IMR-90 (cell line): Measurements from ENCODE around the gene ZNF397. TPM values are rescaled to one million over a fixed set of nuclear protein-coding genes. Genes with fewer than 3 reads are reported as not detected.

ENCODE experiments used
- ATAC-seq: fragments of 200-7000 bp; cut with Tn5 transposase; 2 replicates; pipeline ENCODE4 v1.9.1; 2020; ENCODE audit warnings: low read depth, mild to moderate bottlenecking, moderate library complexity
- BruUV-seq: library from RNA; stranded (reverse); fragments of 400-500 nt; replicated peaks from 2 replicates; lab custom pipeline; 2021; lab: Mats Ljungman, UMichigan
- CTCF ChIA-PET: fragments of 300-600 bp; formaldehyde crosslinking; extraction: SDS; loops from one replicate; lab custom pipeline; 2021; ENCODE audit warnings: antibody characterized with exemption; lab: Yijun Ruan, JAX
- POLR2A ChIA-PET: fragments of 300-600 bp; sonication (Branson Sonifier 250); formaldehyde crosslinking; loops from one replicate; lab custom pipeline; 2022; ENCODE audit warnings: antibody characterized with exemption; ENCODE audit not compliant: unreplicated experiment; lab: Charles Lee
- DNase-seq: peaks from one replicate; pipeline ENCODE4 v3.0.0; 2013
- H2AFZ ChIP-seq: replicated peaks from 2 replicates; pipeline ENCODE3; 2013; ENCODE audit warnings: low read length, mild to moderate bottlenecking; ENCODE audit not compliant: poor library complexity
- H2AK5ac ChIP-seq: 2 replicates; pipeline ENCODE4 v1.6.1; 2013; ENCODE audit warnings: low read depth, low read length, inconsistent platforms
- H2AK9ac ChIP-seq: replicated peaks from 2 replicates; pipeline ENCODE3; 2013; ENCODE audit warnings: mild to moderate bottlenecking, low read depth, low read length, moderate library complexity; ENCODE audit not compliant: poor library complexity
- H2BK120ac ChIP-seq: 2 replicates; pipeline ENCODE4 v1.6.1; 2013; ENCODE audit warnings: low read depth, low read length, inconsistent platforms
- H2BK15ac ChIP-seq: 3 replicates; pipeline ENCODE4 v1.6.1; 2013; ENCODE audit warnings: low read depth, low read length, inconsistent platforms
- H2BK20ac ChIP-seq: 2 replicates; pipeline ENCODE4 v1.6.1; 2013; ENCODE audit warnings: low read depth, mild to moderate bottlenecking, inconsistent platforms, low read length, moderate library complexity
- H2BK5ac ChIP-seq: 2 replicates; pipeline ENCODE4 v1.6.1; 2013; ENCODE audit warnings: mild to moderate bottlenecking, low read depth, low read length, inconsistent platforms; ENCODE audit not compliant: poor library complexity, severe bottlenecking
- H3K14ac ChIP-seq: replicated peaks from 2 replicates; pipeline ENCODE4 v1.6.1; 2013; ENCODE audit warnings: low read depth, low read length, inconsistent platforms
- H3K18ac ChIP-seq: 2 replicates; pipeline ENCODE4 v1.6.1; 2013; ENCODE audit warnings: low read depth, low read length, control low read depth
- H3K23ac ChIP-seq: 2 replicates; pipeline ENCODE4 v1.6.1; 2013; ENCODE audit warnings: low read depth, low read length, inconsistent platforms
- H3K27ac ChIP-seq: 2 replicates; pipeline ENCODE4 v1.5.1; 2013; ENCODE audit warnings: mild to moderate bottlenecking, control low read depth, low read length; ENCODE audit not compliant: insufficient read depth
- H3K27me3 ChIP-seq: 2 replicates; pipeline ENCODE4 v1.6.1; 2013; ENCODE audit warnings: low read length; ENCODE audit not compliant: control insufficient read depth, insufficient read depth
- H3K36me3 ChIP-seq: 2 replicates; pipeline ENCODE4 v1.6.1; 2013; ENCODE audit warnings: low read length, mixed read lengths; ENCODE audit not compliant: control insufficient read depth, insufficient read depth
- H3K4ac ChIP-seq: 2 replicates; pipeline ENCODE4 v1.6.1; 2013; ENCODE audit warnings: low read depth, low read length, inconsistent platforms
- H3K4me1 ChIP-seq: 2 replicates; pipeline ENCODE4 v1.6.1; 2013; ENCODE audit warnings: low read length, mixed read lengths; ENCODE audit not compliant: control insufficient read depth, insufficient read depth
- H3K4me2 ChIP-seq: 2 replicates; pipeline ENCODE4 v1.6.1; 2013; ENCODE audit warnings: low read depth, mild to moderate bottlenecking, control low read depth, low read length, moderate library complexity
- H3K4me3 ChIP-seq: 2 replicates; pipeline ENCODE4 v1.5.1; 2013; ENCODE audit warnings: low read depth, mild to moderate bottlenecking, control low read depth, low read length, moderate library complexity; ENCODE audit not compliant: insufficient read depth
- H3K56ac ChIP-seq: 2 replicates; pipeline ENCODE4 v1.6.1; 2013; ENCODE audit warnings: low read length, inconsistent platforms; ENCODE audit not compliant: insufficient read depth; ENCODE audit errors: extremely low read depth
- H3K79me1 ChIP-seq, 2 experiments: 2 replicates each; pipeline ENCODE4 v1.6.1; 2013; ENCODE audit warnings: low read length in 2 of 2, inconsistent platforms in 1 of 2, low read depth in 1 of 2
- H3K9ac ChIP-seq: 2 replicates; pipeline ENCODE4 v1.6.1; 2013; ENCODE audit warnings: low read depth, low read length, control low read depth
- H3K9me1 ChIP-seq: 2 replicates; pipeline ENCODE4 v1.6.1; 2013; ENCODE audit warnings: low read length, inconsistent platforms; ENCODE audit not compliant: insufficient read depth
- H3K9me3 ChIP-seq: 2 replicates; pipeline ENCODE4 v1.6.1; 2013; ENCODE audit warnings: low read length; ENCODE audit not compliant: control insufficient read depth, insufficient read depth
- H4K20me1 ChIP-seq: 2 replicates; pipeline ENCODE4 v1.6.1; 2013; ENCODE audit warnings: low read length, inconsistent platforms; ENCODE audit not compliant: insufficient read depth
- H4K5ac ChIP-seq: 2 replicates; pipeline ENCODE4 v1.6.1; 2013; ENCODE audit warnings: mild to moderate bottlenecking, low read depth, low read length, control low read depth
- H4K8ac ChIP-seq, 2 experiments: 2 replicates each; pipeline ENCODE4 v1.6.1; 2013; ENCODE audit warnings: low read depth in 2 of 2, low read length in 2 of 2, control low read depth in 1 of 2, inconsistent platforms in 1 of 2
- H4K91ac ChIP-seq: 2 replicates; pipeline ENCODE4 v1.6.1; 2013; ENCODE audit warnings: low read depth, low read length, inconsistent platforms; ENCODE audit not compliant: insufficient read depth
- BHLHE40 ChIP-seq: fragments of 150-350 bp; IDR thresholded peaks from 2 replicates; pipeline ENCODE4 v1.6.1; 2016; ENCODE audit warnings: mild to moderate bottlenecking, low read depth, low read length
- CEBPB ChIP-seq: IDR thresholded peaks from 2 replicates; pipeline ENCODE4 v1.6.1; 2012; ENCODE audit warnings: low read depth, low read length, improper control_type of control experiment
- CHD1 ChIP-seq: IDR thresholded peaks from 2 replicates; pipeline ENCODE4 v1.6.1; 2012; ENCODE audit warnings: low read depth, low read length, improper control_type of control experiment
- CTCF ChIP-seq: conservative IDR thresholded peaks from 2 replicates; pipeline ENCODE4 v1.5.1; 2012; ENCODE audit warnings: mild to moderate bottlenecking, low read depth, low read length, improper control_type of control experiment
- FOS ChIP-seq: fragments of 150-350 bp; IDR thresholded peaks from 2 replicates; pipeline ENCODE4 v1.6.1; 2016; ENCODE audit warnings: low read depth, low read length
- MAFK ChIP-seq: IDR thresholded peaks from 2 replicates; pipeline ENCODE4 v1.6.1; 2012; ENCODE audit warnings: low read depth, low read length, improper control_type of control experiment
- MAZ ChIP-seq: IDR thresholded peaks from 2 replicates; pipeline ENCODE4 v1.6.1; 2012; ENCODE audit warnings: low read depth, mild to moderate bottlenecking, low read length, improper control_type of control experiment, moderate library complexity, borderline replicate concordance
- MXI1 ChIP-seq: IDR thresholded peaks from 2 replicates; pipeline ENCODE4 v1.6.1; 2012; ENCODE audit warnings: low read depth, mild to moderate bottlenecking, low read length, moderate library complexity, borderline replicate concordance
- NFE2L2 ChIP-seq: fragments of 150-350 bp; IDR thresholded peaks from 2 replicates; pipeline ENCODE4 v1.6.1; 2016; ENCODE audit warnings: low read depth, mild to moderate bottlenecking, low read length
- POLR2A ChIP-seq: IDR thresholded peaks from 2 replicates; pipeline ENCODE4 v1.6.1; 2012; ENCODE audit warnings: mild to moderate bottlenecking, low read depth, low read length
- RAD21 ChIP-seq: IDR thresholded peaks from 2 replicates; pipeline ENCODE4 v1.6.1; 2012; ENCODE audit warnings: low read length, improper control_type of control experiment
- RCOR1 ChIP-seq: IDR thresholded peaks from 2 replicates; pipeline ENCODE4 v1.6.1; 2012; ENCODE audit warnings: mild to moderate bottlenecking, low read length, improper control_type of control experiment; ENCODE audit not compliant: insufficient replicate concordance
- RFX5 ChIP-seq: IDR thresholded peaks from 2 replicates; pipeline ENCODE4 v1.8.0; 2012; ENCODE audit warnings: low read depth, mild to moderate bottlenecking, low read length, moderate library complexity
- SMC3 ChIP-seq: fragments of 150-350 bp; IDR thresholded peaks from 2 replicates; pipeline ENCODE4 v1.6.1; 2016; ENCODE audit warnings: low read depth, mild to moderate bottlenecking, antibody characterized with exemption, low read length, moderate library complexity
- WGBS, 2 experiments: methylation state at CpG; one replicate each; pipeline versions ENCODE4 v1.1.5 to v1.1.7; 2013; ENCODE audit warnings: missing lambda C conversion rate in 2 of 2; ENCODE audit not compliant: insufficient read length in 1 of 2; ENCODE audit errors: extremely low coverage in 2 of 2; 5-methylcytosine and 5-hydroxymethylcytosine counted together
- dilution Hi-C: fragments of 300-500 bp; cut with HindIII; formaldehyde crosslinking; loops from one replicate; pipeline ENCODE4 v1.14.3; 2018; ENCODE audit warnings: low sequenced_read_pairs; ENCODE audit not compliant: unreplicated experiment
- in situ Hi-C: fragments of 300-500 bp; cut with MboI; formaldehyde crosslinking; loops from 3 replicates; pipeline ENCODE4 v1.14.3; 2019; ENCODE audit warnings: low sequenced_read_pairs, inconsistent platforms, mixed read lengths
- intact Hi-C: fragments of 100-400 bp; cut with micrococcal nuclease; formaldehyde crosslinking; loops from 2 replicates; pipeline ENCODE4 v1.10.0; 2022
- polyA plus RNA-seq, 3 experiments: library from polyadenylated mRNA; depleted of rRNA; stranded (reverse); fragments of >200 nt; gene quantifications; 2 replicates each; pipeline ENCODE4 v1.2.3, GENCODE V29; 2012; ENCODE audit warnings: low replicate concordance in 1 of 3
- total RNA-seq: library from RNA; depleted of rRNA; stranded (reverse); fragments of >200 nt; gene quantifications from 2 replicates; pipeline ENCODE4 v1.2.3, GENCODE V29; 2012
- TF ChIP-seq, protein P1 (sequence below): fragments of 150-350 bp; IDR thresholded peaks from 2 replicates; pipeline ENCODE4 v1.6.1; 2017; ENCODE audit warnings: mild to moderate bottlenecking, antibody characterized with exemption, low read length, low read depth
- TF ChIP-seq, protein P2 (sequence below): fragments of 150-350 bp; IDR thresholded peaks from 2 replicates; pipeline ENCODE4 v1.6.1; 2016; ENCODE audit warnings: low read depth, mild to moderate bottlenecking, low read length, moderate library complexity, borderline replicate concordance

ZNF397 gene
- total and polyA plus RNA-seq, 2 of the 4 experiments (the other 2 are of a cell fraction): 5.5 to 9.9 TPM

DNA sequence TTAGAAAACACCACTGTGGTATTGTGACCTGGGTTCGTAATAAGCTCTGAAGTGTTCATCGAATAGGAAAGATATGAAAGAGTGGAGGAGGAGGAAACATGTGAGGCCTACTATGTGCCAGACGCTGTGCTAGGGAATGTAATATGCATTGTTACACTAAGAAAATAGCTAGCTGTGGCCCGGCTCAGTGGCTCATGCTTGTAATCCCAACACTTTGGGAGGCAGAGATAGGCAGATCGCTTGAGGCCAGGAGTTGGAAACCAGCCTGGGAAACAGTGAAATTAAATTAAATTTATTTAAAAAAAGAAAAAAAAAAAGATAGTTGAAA is 49.2 kb upstream of the ZNF397 start:
- no peak overlapping the region for H3K4me3 ChIP-seq
- WGBS, 2 experiments: 25% methylated on average over 1 of the region's 5 CpGs; no CpG with 5 or more reads in 1 of the 2 experiments
- CTCF ChIA-PET: no interaction called here

More for the DNA sequence above, 49.2 kb upstream of the ZNF397 start:
- Histone ChIP-seq H3K9me1 (no peaks in the 10 kb centered on the region), H3K9me3 (no peaks in the 10 kb centered on the region), H3K27me3 (peaks cover 5% of the 10 kb centered on the region), H2AK5ac (no peak overlapping the region), H2BK5ac (no peak overlapping the region), H4K20me1 (no peaks in the 10 kb centered on the region), H3K79me1 (no peaks in the 10 kb centered on the region), H4K8ac (no peak overlapping the region), H2BK20ac (no peak overlapping the region), H2BK15ac (no peak overlapping the region), H3K36me3 (no peaks in the 10 kb centered on the region), H4K5ac (no peak overlapping the region), H3K27ac (no peak overlapping the region), H2AK9ac (no peak overlapping the region), H3K4me2 (no peak overlapping the region), H2BK120ac (no peak overlapping the region), H2AFZ (no peak overlapping the region), H3K9ac (no peak overlapping the region), H3K23ac (no peak overlapping the region), H3K14ac (no peak overlapping the region), H3K4me1 (no peaks in the 10 kb centered on the region), H3K56ac (no peak overlapping the region), H4K91ac (no peak overlapping the region), H3K18ac (no peak overlapping the region), H3K4ac (no peak overlapping the region)
- TF ChIP-seq MXI1 (no peak), BHLHE40 (no peak), MAZ (no peak), CTCF (no peak), RFX5 (no peak), MAFK (no peak), RAD21 (no peak), NFE2L2 (no peak), POLR2A (no peak), FOS (no peak), CEBPB (no peak), RCOR1 (no peak), SMC3 (no peak), CHD1 (no peak)
- TF ChIP-seq, protein P1, sequence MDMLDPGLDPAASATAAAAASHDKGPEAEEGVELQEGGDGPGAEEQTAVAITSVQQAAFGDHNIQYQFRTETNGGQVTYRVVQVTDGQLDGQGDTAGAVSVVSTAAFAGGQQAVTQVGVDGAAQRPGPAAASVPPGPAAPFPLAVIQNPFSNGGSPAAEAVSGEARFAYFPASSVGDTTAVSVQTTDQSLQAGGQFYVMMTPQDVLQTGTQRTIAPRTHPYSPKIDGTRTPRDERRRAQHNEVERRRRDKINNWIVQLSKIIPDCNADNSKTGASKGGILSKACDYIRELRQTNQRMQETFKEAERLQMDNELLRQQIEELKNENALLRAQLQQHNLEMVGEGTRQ: no peak
- TF ChIP-seq, protein P2, sequence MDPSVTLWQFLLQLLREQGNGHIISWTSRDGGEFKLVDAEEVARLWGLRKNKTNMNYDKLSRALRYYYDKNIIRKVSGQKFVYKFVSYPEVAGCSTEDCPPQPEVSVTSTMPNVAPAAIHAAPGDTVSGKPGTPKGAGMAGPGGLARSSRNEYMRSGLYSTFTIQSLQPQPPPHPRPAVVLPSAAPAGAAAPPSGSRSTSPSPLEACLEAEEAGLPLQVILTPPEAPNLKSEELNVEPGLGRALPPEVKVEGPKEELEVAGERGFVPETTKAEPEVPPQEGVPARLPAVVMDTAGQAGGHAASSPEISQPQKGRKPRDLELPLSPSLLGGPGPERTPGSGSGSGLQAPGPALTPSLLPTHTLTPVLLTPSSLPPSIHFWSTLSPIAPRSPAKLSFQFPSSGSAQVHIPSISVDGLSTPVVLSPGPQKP: no peak
- intact Hi-C loops: no loop called here
- POLR2A ChIA-PET: no interaction called here
- dilution Hi-C loops: no loop called here
- in situ Hi-C loops: no loop called here
- DNase-seq (no peak), ATAC-seq (no peak)
- BruUV-seq: no TSS peak
